HG03135 (cell line): Measurements from ENCODE around the gene IRF3.
"Not testable (repeated sequence)": the region's sequence is repeated elsewhere in the genome, so short reads cannot be mapped to it uniquely, and the experiment has no call there.

Source experiments
- ATAC-seq: cut with Tn5 transposase; IDR thresholded peaks from one replicate; pipeline ENCODE4 v1.9.1; 2021; ENCODE audit warnings: mild to moderate bottlenecking, moderate library complexity; ENCODE audit not compliant: unreplicated experiment

Gene IRF3

GRCh38 chr19:49629659-49630058 is 36.0 kb downstream of the IRF3 start:
- no peak for ATAC-seq

DNA sequence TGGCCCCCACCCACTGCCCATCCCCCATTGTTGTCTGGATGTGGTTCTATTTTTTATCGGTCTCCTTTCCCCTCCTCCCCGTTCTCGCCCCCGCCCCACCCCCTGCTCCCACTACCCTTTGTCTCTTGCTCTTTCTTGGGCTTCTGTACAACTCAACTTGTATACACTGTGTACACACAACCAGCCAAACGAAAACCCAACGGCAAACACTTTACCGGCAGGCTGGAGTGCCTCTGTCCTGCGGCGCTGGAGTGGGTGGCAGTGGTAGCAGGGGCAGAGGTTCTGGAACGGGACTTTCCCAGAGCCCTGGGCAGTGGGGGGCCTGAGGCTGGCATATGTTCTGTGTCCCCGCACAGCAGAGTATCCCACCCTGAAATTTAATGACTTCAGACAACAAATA is 39.4 kb downstream of the IRF3 start:
- ATAC-seq, result no peak

DNA sequence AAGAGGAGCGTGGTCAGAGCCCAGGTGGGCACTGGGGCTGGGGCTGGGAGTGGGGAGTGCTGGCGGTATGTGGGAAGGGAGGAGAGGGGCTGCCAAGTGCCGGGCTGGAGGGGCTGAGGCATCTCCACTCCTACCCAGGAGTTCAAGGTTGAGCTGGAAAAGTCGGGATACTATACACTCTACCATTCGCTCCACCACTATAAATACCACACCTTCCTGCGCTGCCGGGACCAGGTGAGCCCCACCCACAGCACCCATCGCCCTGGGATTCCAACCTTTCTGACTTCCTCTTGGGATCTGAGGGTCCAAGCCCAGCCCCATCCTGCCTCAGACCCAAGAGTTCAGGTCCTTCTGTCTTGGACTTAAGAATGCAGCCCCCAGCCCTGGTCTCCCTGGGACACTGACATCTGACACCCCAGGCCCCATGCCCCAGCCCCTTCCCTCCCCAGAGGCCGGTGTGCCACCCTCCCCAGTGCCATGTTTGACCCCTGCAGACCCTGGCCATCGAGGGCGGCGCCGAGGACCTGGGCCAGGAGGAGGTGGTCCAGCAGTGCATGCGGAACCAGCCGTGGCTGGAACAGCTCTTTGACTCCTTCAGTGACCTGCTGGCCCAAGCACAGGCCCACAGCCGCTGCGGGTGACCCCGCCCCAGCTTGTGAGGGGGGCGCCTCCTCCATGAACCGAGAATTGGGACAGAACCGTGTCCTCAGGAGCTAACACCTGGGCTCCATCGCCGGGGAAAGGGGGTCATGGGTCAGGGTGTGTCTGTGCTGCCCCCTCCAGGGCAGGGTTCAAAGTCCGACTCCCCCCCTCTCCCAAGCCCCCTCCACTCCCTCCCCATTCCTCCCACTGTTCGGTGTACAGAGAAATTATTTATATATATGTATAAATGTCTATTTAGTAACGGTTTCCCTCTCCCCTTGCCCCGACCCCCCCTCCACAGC is 40.4 kb downstream of the IRF3 start:
- ATAC-seq, result no peak

DNA sequence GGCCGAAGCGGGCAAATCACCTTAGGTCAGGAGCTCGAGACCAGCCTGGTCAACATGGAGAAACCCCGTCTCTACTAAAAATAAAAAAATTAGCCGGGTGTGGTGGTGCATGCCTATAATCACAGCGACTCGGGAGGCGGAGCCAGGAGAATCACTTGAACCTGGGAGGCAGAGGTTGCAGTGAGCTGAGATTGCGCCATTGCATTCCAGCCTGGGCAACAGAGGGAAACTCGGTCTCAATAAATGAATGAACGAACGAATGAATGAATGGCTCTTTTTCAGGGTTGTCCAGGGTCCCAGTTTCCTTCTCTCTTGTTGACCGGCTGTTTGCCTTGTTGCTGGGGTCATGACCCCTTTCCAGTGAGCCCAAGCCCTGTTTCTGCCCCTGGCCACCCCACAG is 47.8 kb downstream of the IRF3 start:
- ATAC-seq, result not testable (repeated sequence)

DNA sequence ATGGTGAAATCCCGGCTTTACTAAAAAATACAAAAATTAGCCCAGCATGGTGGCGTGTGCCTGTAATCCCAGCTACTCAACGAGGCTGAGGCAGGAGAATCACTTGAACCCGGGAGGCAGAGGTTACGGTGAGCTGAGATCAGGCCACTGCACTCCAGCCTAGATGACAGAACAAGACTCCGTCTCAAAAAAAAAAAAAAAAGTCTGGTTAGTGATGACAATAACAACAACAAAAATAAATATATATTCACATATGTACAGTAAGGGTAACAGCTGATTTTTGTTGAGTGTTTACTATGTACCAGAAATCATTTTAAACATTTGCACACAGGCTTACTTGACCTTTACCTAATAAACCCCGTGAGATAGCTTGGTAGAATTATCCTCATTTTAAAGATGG is 48.7 kb downstream of the IRF3 start:
- ATAC-seq, result no peak

DNA sequence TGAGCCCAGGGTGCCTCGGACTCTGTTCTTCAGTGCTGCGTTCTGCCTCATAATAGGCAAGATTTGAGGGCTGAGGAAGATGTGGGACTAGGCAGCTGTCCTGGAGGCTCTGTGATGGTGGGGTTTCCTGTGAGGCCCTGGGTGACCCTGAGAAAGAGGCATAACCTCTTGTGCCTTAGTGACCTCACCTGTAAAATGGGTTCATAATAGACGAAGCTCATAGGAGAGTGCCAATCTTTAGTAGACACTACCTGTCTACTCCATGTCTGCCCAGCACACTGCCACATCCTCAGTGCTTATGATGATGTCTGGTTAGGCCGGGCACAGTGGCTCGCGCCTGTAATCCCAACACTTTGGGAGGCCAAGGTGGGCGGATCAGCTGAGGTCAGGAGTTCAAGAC is 49.1 kb downstream of the IRF3 start:
- ATAC-seq, result no peak

DNA sequence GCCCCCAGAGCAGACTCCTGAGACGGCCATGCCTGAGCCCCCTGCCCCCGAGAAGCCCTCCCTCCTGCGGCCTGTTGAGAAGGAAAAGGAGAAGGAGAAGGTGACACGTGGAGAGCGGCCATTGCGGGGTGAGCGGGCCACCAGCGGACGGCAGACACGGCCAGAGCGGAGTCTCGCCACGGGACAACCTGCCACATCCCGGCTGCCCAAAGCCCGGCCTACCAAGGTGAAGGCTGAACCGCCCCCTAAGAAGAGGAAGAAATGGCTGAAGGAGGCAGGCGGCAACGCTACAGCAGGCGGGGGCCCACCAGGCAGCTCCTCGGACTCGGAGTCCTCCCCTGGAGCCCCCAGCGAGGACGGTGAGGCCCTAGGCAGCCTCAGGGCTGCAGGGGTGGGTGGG is 49.8 kb downstream of the IRF3 start:
- ATAC-seq, result no peak

DNA sequence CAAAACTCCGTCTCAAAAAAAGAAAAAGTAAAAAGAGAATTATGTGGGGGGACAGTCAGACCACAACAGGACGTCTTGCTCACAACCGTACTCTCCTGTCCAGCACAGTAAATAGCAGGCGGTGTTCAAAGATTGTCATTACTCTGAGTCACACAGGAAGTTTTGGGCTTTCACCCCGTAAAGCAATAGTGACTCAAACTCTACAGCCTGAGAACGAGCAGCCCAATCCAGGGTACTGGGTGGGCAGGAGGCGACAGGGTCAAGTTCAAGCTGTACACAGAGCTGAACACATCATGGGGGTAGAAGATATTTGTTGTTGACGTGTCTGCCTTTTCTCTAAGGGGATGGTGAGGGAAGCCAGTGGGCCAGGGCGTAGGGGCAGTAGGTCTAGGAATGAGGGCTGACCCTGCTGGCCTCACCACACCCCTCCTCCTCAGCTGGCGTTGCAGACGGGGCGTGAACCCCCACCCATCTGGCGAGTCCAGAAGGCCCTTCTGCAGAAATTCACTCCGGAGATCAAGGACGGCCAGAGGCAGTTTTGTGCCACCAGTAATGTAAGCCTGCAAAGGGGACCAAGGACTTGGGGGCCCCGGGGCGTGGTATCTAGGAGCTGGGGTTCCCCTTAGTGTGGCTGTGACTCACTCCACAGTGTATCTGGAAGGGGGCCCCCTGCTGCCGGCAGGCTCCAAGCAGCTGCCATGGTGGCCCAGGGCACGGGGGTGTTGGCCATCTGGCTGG is 51.4 kb downstream of the IRF3 start:
- no peak for ATAC-seq

GRCh38 chr19:49613374-49613773 is 52.3 kb downstream of the IRF3 start:
- no peak for ATAC-seq
